Cardiac atrium fibroblast (primary cell): ENCODE measurements around the gene NBDY. TPM values are rescaled to one million over a fixed set of nuclear protein-coding genes. Genes with fewer than 3 reads are reported as not detected.

Experiments
- total RNA-seq: library from RNA; depleted of rRNA; stranded (reverse); fragments of >200 nt; gene quantifications from 2 replicates; pipeline ENCODE4 v1.2.3, GENCODE V29; 2015

Gene NBDY, protein sequence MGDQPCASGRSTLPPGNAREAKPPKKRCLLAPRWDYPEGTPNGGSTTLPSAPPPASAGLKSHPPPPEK
- 10.8 and 19.1 TPM in 2 replicates for total RNA-seq

DNA sequence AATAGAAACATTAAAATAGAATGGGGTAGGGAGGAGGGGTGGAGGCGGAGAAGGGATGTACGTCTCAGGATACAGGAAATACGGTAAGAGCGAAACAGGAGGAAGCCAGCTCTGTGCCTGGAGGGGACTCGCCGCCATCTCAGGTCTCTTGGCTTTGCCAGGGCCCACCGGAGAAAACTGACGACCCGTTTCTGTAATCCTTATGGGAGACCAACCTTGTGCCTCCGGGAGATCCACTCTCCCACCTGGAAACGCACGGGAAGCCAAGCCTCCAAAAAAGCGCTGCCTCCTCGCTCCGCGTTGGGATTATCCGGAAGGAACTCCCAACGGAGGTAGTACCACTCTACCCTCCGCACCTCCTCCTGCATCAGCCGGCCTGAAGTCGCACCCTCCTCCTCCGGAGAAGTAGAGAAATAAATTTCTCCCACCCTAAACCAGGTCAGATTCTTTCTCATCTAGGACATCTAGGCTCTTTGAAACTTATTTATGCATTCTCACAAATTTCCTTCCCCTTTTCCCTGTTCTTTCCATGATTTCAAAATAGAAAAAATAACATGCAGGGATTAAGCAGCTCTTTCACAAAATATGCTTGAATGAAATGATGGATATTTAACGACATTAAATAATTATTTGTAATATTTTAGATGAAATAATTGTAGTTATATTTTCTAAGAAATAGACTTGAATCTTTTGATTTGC is at the start of gene NBDY:
NBDY (plus strand) TSS at position 92 of the 699 bp plus-strand sequence; CDS start at position 203, 111 bp downstream.

Other genes with a start within 250 kb of the NBDY start
- gene UBQLN2, start 165.6 kb upstream of the NBDY start, total RNA-seq = 14.1 and 17.2 TPM in 2 replicates